Neural progenitor cell (in vitro differentiated cells): Measurements from ENCODE around the gene PGA4. TPM values are rescaled to one million over a fixed set of nuclear protein-coding genes. Genes with fewer than 3 reads are reported as not detected.

ENCODE experiments used
- DNase-seq: peaks from one replicate; pipeline ENCODE4 v3.0.0-alpha.2; 2016; ENCODE audit warnings: low spot score
- H2AFZ ChIP-seq: fragments of 200-600 bp; sonication (generic); replicated peaks from 2 replicates; pipeline ENCODE4 v1.6.1; 2016; ENCODE audit warnings: antibody characterized with exemption
- H3F3A ChIP-seq: fragments of 200-600 bp; sonication (generic); 2 replicates; pipeline ENCODE4 v1.6.1; 2016; ENCODE audit warnings: antibody characterized with exemption, low read depth
- H3K27ac ChIP-seq: fragments of 200-600 bp; sonication (generic); 2 replicates; pipeline ENCODE4 v1.5.1; 2016; ENCODE audit warnings: mild to moderate bottlenecking
- H3K27me3 ChIP-seq: fragments of 200-600 bp; sonication (generic); 2 replicates; pipeline ENCODE4 v1.6.1; 2016; ENCODE audit warnings: mild to moderate bottlenecking, moderate library complexity
- H3K36me3 ChIP-seq: fragments of 200-600 bp; sonication (generic); 2 replicates; pipeline ENCODE4 v1.5.1; 2016
- H3K4me1 ChIP-seq: fragments of 200-600 bp; sonication (generic); 2 replicates; pipeline ENCODE4 v1.6.1; 2016; ENCODE audit warnings: mixed run types
- H3K4me2 ChIP-seq: fragments of 200-600 bp; sonication (generic); 2 replicates; pipeline ENCODE4 v1.6.1; 2016
- H3K4me3 ChIP-seq: fragments of 200-600 bp; sonication (generic); 2 replicates; pipeline ENCODE4 v1.5.1; 2016
- H3K79me2 ChIP-seq: fragments of 200-600 bp; sonication (generic); 2 replicates; pipeline ENCODE4 v1.6.1; 2016; ENCODE audit warnings: low read depth
- H3K9ac ChIP-seq: fragments of 200-600 bp; sonication (generic); 2 replicates; pipeline ENCODE4 v1.6.1; 2016
- H3K9me3 ChIP-seq: fragments of 200-600 bp; sonication (generic); 2 replicates; pipeline ENCODE4 v1.5.1; 2016; ENCODE audit warnings: low read depth
- H4K20me1 ChIP-seq: fragments of 200-600 bp; sonication (generic); 2 replicates; pipeline ENCODE4 v1.6.1; 2016; ENCODE audit warnings: low read depth
- H3K27ac Mint-ChIP-seq: 3 replicates; pipeline ENCODE4 v1.8.0; 2021; ENCODE audit warnings: mixed read lengths
- H3K27me3 Mint-ChIP-seq: 2 replicates; pipeline ENCODE4 v1.8.0; 2022; ENCODE audit warnings: low read depth, mild to moderate bottlenecking, inconsistent platforms, moderate library complexity, mixed read lengths; ENCODE audit not compliant: insufficient read depth
- H3K36me3 Mint-ChIP-seq: 3 replicates; pipeline ENCODE4 v1.8.0; 2021; ENCODE audit warnings: mixed read lengths
- H3K4me1 Mint-ChIP-seq: 3 replicates; pipeline ENCODE4 v1.8.0; 2021; ENCODE audit warnings: mixed read lengths
- H3K4me3 Mint-ChIP-seq: 3 replicates; pipeline ENCODE4 v1.8.0; 2021; ENCODE audit warnings: mild to moderate bottlenecking, moderate library complexity, mixed read lengths
- H3K9me3 Mint-ChIP-seq: 3 replicates; pipeline ENCODE4 v1.8.0; 2020; ENCODE audit warnings: mixed read lengths
- EZH2 ChIP-seq: fragments of 200-600 bp; sonication (generic); IDR thresholded peaks from 2 replicates; pipeline ENCODE4 v1.6.1; 2017; ENCODE audit warnings: antibody characterized with exemption, mild to moderate bottlenecking, moderate library complexity
- EZH2phosphoT487 ChIP-seq: fragments of 200-600 bp; sonication (generic); IDR thresholded peaks from 2 replicates; pipeline ENCODE4 v1.6.1; 2017; ENCODE audit warnings: antibody characterized with exemption
- total RNA-seq: library from RNA; depleted of rRNA; stranded (reverse); fragments of >200 nt; gene quantifications from 2 replicates; pipeline ENCODE4 v1.2.3, GENCODE V29; 2015; ENCODE audit warnings: low replicate concordance
- TF ChIP-seq, protein P1 (sequence below): fragments of 200-600 bp; sonication (generic); IDR thresholded peaks from 2 replicates; pipeline ENCODE4 v1.5.1; 2017; ENCODE audit warnings: antibody characterized with exemption, mild to moderate bottlenecking

Gene PGA4
- total RNA-seq, 1 donor from 2014 or later, result 0.41 TPM

- Histone ChIP-seq H3K9me3 (no peaks in the 10 kb centered on the region), H4K20me1 (no peaks in the 10 kb centered on the region), H3K36me3 (no peaks in the 10 kb centered on the region), H2AFZ (no peak overlapping the region), H3K27ac (no peak overlapping the region), H3K9ac (no peak overlapping the region), H3K4me1 (no peaks in the 10 kb centered on the region), H3F3A (no peaks in the 10 kb centered on the region), H3K4me2 (no peak overlapping the region), H3K27me3 (no peaks in the 10 kb centered on the region), H3K79me2 (no peaks in the 10 kb centered on the region), H3K4me3 (no peak overlapping the region)
- H3K36me3 Mint-ChIP-seq, result no peaks in the 10 kb centered on the region
- H3K4me3 Mint-ChIP-seq, result no peak overlapping the region
- DNase-seq, result no peak
- H3K9me3 Mint-ChIP-seq, result no peaks in the 10 kb centered on the region
- H3K27ac Mint-ChIP-seq, result no peak overlapping the region
- TF ChIP-seq, protein P1, sequence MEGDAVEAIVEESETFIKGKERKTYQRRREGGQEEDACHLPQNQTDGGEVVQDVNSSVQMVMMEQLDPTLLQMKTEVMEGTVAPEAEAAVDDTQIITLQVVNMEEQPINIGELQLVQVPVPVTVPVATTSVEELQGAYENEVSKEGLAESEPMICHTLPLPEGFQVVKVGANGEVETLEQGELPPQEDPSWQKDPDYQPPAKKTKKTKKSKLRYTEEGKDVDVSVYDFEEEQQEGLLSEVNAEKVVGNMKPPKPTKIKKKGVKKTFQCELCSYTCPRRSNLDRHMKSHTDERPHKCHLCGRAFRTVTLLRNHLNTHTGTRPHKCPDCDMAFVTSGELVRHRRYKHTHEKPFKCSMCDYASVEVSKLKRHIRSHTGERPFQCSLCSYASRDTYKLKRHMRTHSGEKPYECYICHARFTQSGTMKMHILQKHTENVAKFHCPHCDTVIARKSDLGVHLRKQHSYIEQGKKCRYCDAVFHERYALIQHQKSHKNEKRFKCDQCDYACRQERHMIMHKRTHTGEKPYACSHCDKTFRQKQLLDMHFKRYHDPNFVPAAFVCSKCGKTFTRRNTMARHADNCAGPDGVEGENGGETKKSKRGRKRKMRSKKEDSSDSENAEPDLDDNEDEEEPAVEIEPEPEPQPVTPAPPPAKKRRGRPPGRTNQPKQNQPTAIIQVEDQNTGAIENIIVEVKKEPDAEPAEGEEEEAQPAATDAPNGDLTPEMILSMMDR, result no peak
- no peak for TF ChIP-seq EZH2phosphoT487
- no peak for TF ChIP-seq EZH2
- peaks cover 2% of the 10 kb centered on the region for H3K27me3 Mint-ChIP-seq
- no peaks in the 10 kb centered on the region for H3K4me1 Mint-ChIP-seq
Observed at GRCh38 chr11:61259363-61259762, 37.2 kb downstream of the PGA4 start.

DNA sequence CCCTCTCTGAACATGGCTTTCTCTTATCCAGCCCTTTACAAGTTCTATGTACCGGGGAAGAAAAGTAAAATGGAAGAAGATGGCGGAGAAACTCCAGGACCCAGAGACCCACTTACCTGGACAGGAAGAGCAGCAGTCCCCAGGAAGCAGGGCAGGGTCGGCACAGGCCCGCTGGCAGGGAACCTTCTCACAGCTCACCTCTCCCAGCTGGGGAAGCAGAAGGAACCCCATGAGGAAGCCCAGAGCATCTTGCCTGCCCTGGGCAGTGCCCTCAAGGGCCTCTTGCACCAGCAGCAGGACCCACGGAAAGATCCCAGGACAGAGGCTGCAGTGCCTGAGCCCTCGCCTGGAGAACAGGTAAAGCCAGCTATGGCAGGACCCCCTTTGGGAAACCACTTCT, 42.2 kb downstream of the PGA4 start:
- Histone ChIP-seq H3K9ac (no peak overlapping the region), H3K36me3 (no peaks in the 10 kb centered on the region), H3K4me1 (no peaks in the 10 kb centered on the region), H3K9me3 (no peaks in the 10 kb centered on the region), H3K4me2 (no peak overlapping the region), H2AFZ (no peak overlapping the region), H3K79me2 (no peaks in the 10 kb centered on the region), H3K27me3 (no peaks in the 10 kb centered on the region), H3F3A (no peaks in the 10 kb centered on the region), H3K4me3 (no peak overlapping the region), H3K27ac (no peak overlapping the region), H4K20me1 (no peaks in the 10 kb centered on the region)
- H3K9me3 Mint-ChIP-seq, result no peaks in the 10 kb centered on the region
- H3K4me1 Mint-ChIP-seq, result no peaks in the 10 kb centered on the region
- no peak for DNase-seq
- H3K27me3 Mint-ChIP-seq, result no peaks in the 10 kb centered on the region
- no peak overlapping the region for H3K27ac Mint-ChIP-seq
- no peaks in the 10 kb centered on the region for H3K36me3 Mint-ChIP-seq
- no peak overlapping the region for H3K4me3 Mint-ChIP-seq
- no peak for TF ChIP-seq EZH2
- TF ChIP-seq EZH2phosphoT487, result no peak
- TF ChIP-seq, protein P1, result no peak

DNA sequence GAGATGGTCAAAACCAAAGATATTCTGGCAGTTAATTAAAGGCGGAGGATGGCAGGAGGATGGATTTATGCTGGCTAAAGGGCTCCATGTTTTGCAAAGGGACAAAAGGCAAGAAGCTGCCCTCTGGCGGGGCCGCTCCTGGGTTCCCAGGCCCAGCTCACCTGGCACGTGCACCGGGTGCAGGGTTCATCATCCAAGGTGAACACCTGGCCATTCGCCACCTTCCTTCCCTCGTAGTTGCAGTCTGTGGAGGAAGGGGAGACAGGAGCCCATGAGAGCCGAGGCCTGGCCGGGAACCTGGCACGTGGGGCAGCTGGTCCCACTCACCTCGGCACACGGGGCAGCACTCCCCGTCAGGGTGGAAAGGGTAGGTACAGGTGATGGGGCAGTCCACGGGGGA, 42.6 kb downstream of the PGA4 start:
- Histone ChIP-seq H3K36me3 (no peaks in the 10 kb centered on the region), H3K79me2 (no peaks in the 10 kb centered on the region), H3K4me2 (no peak overlapping the region), H3K4me3 (no peak overlapping the region), H3K9ac (no peak overlapping the region), H3K4me1 (no peaks in the 10 kb centered on the region), H3K9me3 (no peaks in the 10 kb centered on the region), H3K27me3 (no peaks in the 10 kb centered on the region), H3F3A (no peaks in the 10 kb centered on the region), H2AFZ (no peak overlapping the region), H3K27ac (no peak overlapping the region), H4K20me1 (no peaks in the 10 kb centered on the region)
- H3K4me3 Mint-ChIP-seq, result no peak overlapping the region
- no peaks in the 10 kb centered on the region for H3K36me3 Mint-ChIP-seq
- H3K27me3 Mint-ChIP-seq, result no peaks in the 10 kb centered on the region
- H3K27ac Mint-ChIP-seq, result no peak overlapping the region
- H3K4me1 Mint-ChIP-seq, result no peaks in the 10 kb centered on the region
- no peak for DNase-seq
- TF ChIP-seq EZH2, result no peak
- TF ChIP-seq, protein P1, result no peak
- no peak for TF ChIP-seq EZH2phosphoT487
- no peaks in the 10 kb centered on the region for H3K9me3 Mint-ChIP-seq

DNA sequence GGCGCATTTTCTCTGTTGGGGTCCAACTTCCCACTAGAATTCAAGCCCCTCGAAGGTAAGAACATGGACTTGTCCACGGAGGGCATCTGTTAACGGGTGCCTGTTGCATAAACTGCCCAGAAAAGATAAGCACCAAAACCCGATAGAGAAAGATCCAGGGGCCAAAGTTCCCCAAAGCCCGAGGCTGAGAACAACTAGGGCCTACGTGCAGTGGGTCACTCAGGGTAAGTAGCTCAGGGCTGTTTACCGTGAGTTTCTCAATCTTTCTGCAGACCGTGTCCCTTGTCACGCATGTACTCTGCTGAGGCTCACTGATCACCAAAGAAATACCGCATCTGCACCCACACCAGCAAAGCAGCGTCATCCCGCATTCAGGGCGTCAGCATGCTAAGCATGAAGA, 43.2 kb downstream of the PGA4 start:
- Mint-ChIP-seq H3K9me3 (no peaks in the 10 kb centered on the region), H3K36me3 (no peaks in the 10 kb centered on the region), H3K27ac (no peak overlapping the region), H3K4me3 (no peak overlapping the region), H3K4me1 (no peaks in the 10 kb centered on the region), H3K27me3 (no peaks in the 10 kb centered on the region)
- TF ChIP-seq EZH2phosphoT487 (no peak), EZH2 (no peak)
- TF ChIP-seq, protein P1, result no peak
- Histone ChIP-seq H3K27ac (no peak overlapping the region), H3K27me3 (no peaks in the 10 kb centered on the region), H3K4me3 (no peak overlapping the region), H3K36me3 (no peaks in the 10 kb centered on the region), H3K9me3 (no peaks in the 10 kb centered on the region), H3K4me2 (no peak overlapping the region), H3K79me2 (no peaks in the 10 kb centered on the region), H2AFZ (no peak overlapping the region), H3K4me1 (no peaks in the 10 kb centered on the region), H3F3A (no peaks in the 10 kb centered on the region), H3K9ac (no peak overlapping the region), H4K20me1 (no peaks in the 10 kb centered on the region)
- no peak for DNase-seq
